GM23248 (cell line): ENCODE results near the gene EGFLAM. TPM values are rescaled to one million over a fixed set of nuclear protein-coding genes. Genes with fewer than 3 reads are reported as not detected.

Source experiments
- DNase-seq: peaks from one replicate; pipeline ENCODE4 v3.0.0-alpha.2; 2015
- H2AFZ ChIP-seq: fragments of 200-600 bp; sonication (generic); 2 replicates; pipeline ENCODE4 v1.6.1; 2016; ENCODE audit warnings: antibody characterized with exemption
- H3F3A ChIP-seq: fragments of 200-600 bp; sonication (generic); 2 replicates; pipeline ENCODE4 v1.6.1; 2016; ENCODE audit warnings: mild to moderate bottlenecking, antibody characterized with exemption, mixed run types; ENCODE audit not compliant: insufficient read depth
- H3K27ac ChIP-seq: fragments of 200-600 bp; sonication (generic); 2 replicates; pipeline ENCODE4 v1.5.1; 2016; ENCODE audit warnings: mild to moderate bottlenecking
- H3K27me3 ChIP-seq: fragments of 200-600 bp; sonication (generic); replicated peaks from 2 replicates; pipeline ENCODE4 v1.6.1; 2016; ENCODE audit warnings: mild to moderate bottlenecking; ENCODE audit not compliant: insufficient read depth
- H3K36me3 ChIP-seq: fragments of 200-600 bp; sonication (generic); 2 replicates; pipeline ENCODE4 v1.6.1; 2016; ENCODE audit warnings: low read depth, mild to moderate bottlenecking
- H3K4me1 ChIP-seq: fragments of 200-600 bp; sonication (generic); 2 replicates; pipeline ENCODE4 v1.6.1; 2016; ENCODE audit warnings: mild to moderate bottlenecking; ENCODE audit not compliant: insufficient read depth
- H3K4me2 ChIP-seq: fragments of 200-600 bp; sonication (generic); one replicate; pipeline ENCODE4 v1.6.1; 2016; ENCODE audit warnings: mild to moderate bottlenecking; ENCODE audit not compliant: unreplicated experiment
- H3K4me3 ChIP-seq: fragments of 200-600 bp; sonication (generic); 2 replicates; pipeline ENCODE4 v1.5.1; 2016; ENCODE audit warnings: mild to moderate bottlenecking
- H3K79me2 ChIP-seq: fragments of 200-600 bp; sonication (generic); 2 replicates; pipeline ENCODE4 v1.6.1; 2016; ENCODE audit warnings: mild to moderate bottlenecking; ENCODE audit not compliant: insufficient read depth
- H3K9ac ChIP-seq: fragments of 200-600 bp; sonication (generic); 2 replicates; pipeline ENCODE4 v1.6.1; 2016; ENCODE audit warnings: mild to moderate bottlenecking
- H3K9me2 ChIP-seq: fragments of 200-600 bp; sonication (generic); 2 replicates; pipeline ENCODE4 v1.6.1; 2016; ENCODE audit warnings: mixed run types, mild to moderate bottlenecking, moderate library complexity; ENCODE audit not compliant: insufficient read depth
- H3K9me3 ChIP-seq: fragments of 200-600 bp; sonication (generic); one replicate; pipeline ENCODE4 v1.6.1; 2017; ENCODE audit warnings: low read depth
- H4K20me1 ChIP-seq: fragments of 200-600 bp; sonication (generic); 2 replicates; pipeline ENCODE4 v1.6.0; 2016; ENCODE audit not compliant: insufficient read depth
- EZH2 ChIP-seq: fragments of 200-600 bp; sonication (generic); IDR thresholded peaks from 2 replicates; pipeline ENCODE4 v1.6.1; 2018; ENCODE audit warnings: antibody characterized with exemption, mild to moderate bottlenecking; ENCODE audit not compliant: insufficient read depth, poor library complexity, severe bottlenecking
- EZH2phosphoT487 ChIP-seq: fragments of 200-600 bp; sonication (generic); IDR thresholded peaks from 2 replicates; pipeline ENCODE4 v1.6.1; 2018; ENCODE audit warnings: antibody characterized with exemption, moderate library complexity, mild to moderate bottlenecking, low read depth; ENCODE audit not compliant: insufficient read depth
- WGBS, 2 experiments: methylation state at CpG; one replicate each; pipeline ENCODE4 v1.1.6; 2015 to 2017; ENCODE audit warnings: low lambda C conversion rate in 2 of 2, low coverage in 1 of 2; ENCODE audit errors: missing lambda C conversion rate in 2 of 2; 5-methylcytosine and 5-hydroxymethylcytosine counted together
- in situ Hi-C: fragments of 300-500 bp; cut with MboI; formaldehyde crosslinking; loops from 2 replicates; pipeline ENCODE4 v1.15.0; 2020
- polyA plus RNA-seq: library from polyadenylated mRNA; unstranded; fragments of >200 nt; fragmentation: Nextera tagmentation; extraction: Ambion mirVana; gene quantifications from 2 replicates; pipeline ENCODE4 v1.2.1, GENCODE V29; 2016
- total RNA-seq: library from RNA; depleted of rRNA; stranded (reverse); fragments of >200 nt; shearing (Covaris generic); gene quantifications from 2 replicates; pipeline ENCODE4 v1.2.3, GENCODE V29; 2014

EGFLAM gene
- total and polyA plus RNA-seq, 2 experiments from 2014 or later: not detected

DNA sequence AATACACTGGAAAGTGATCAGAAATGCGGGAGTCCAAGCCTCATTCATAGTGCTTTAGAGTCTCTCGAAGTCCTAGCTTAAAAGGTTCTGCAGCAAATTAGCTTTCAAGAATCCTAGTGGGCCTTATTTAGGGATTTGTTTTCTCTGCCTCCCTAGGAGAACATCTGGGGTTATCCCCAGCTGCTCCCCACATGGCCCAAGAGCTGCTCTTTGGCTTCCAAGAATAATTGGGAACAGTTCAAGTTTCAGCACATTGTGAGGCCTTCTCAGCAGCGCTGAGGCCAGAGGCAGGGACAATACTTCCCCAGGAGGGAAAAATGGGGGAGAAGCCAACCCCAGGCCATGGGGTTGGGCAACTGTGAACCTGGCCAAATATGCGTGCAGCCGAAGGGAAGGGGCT lies 189.4 kb downstream of the EGFLAM start:
- WGBS, 2 experiments: 69 to 75% methylated on average over 5 of the region's 5 CpGs
- TF ChIP-seq EZH2 (no peak), EZH2phosphoT487 (no peak)
- Histone ChIP-seq H3K9ac (no peak overlapping the region), H3K36me3 (no peaks in the 10 kb centered on the region), H3K79me2 (no peaks in the 10 kb centered on the region), H3K9me3 (no peaks in the 10 kb centered on the region), H3K27me3 (0 out of 2 replicates have a peak, but pooled peaks cover 4% of the 10 kb centered on the region), H4K20me1 (no peaks in the 10 kb centered on the region), H3K4me1 (no peaks in the 10 kb centered on the region), H3K4me3 (no peak overlapping the region), H3K4me2 (no peak overlapping the region), H3K27ac (no peak overlapping the region), H3K9me2 (no peaks in the 10 kb centered on the region), H3F3A (no peaks in the 10 kb centered on the region), H2AFZ (no peak overlapping the region)
- in situ Hi-C loops: no loop called here
- no peak for DNase-seq

DNA sequence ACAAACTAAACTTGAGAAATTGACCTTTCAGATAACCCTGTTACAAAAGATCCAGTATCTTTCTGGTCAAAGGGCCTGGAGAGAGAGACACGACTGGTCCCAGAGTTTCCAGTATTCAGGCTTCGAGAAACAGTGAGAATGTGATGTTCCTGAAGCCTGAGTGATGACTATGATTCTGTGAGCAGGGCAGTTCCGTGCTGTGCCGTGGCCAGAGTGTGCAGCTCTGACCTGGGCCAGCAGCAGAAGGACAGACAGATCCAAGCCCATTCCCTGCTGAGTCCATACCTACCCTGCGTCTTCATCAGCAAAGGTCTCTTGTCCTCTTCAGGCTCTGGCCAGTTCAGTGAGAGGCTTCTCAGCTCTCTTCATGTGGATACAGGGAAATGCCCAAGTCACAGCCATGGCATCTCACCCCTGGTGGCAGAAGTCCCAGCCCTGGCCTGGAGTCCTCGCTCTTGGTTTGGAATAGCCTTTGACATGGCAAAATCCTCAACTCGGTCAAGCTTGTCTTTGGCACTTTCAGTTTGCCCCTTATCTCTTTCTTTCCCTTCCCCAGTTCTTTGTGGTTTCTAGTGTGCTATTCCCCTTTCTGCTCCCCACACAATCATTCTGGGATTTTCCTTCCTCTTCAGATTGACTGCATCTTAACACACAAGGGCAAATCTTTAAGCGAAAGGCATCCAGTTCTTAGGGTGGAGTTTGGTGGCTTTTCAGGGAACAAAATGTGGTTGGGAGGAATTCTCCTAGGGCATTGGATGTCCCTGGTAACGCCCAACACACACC lies 190.4 kb downstream of the EGFLAM start:
- 0 out of 2 replicates have a peak, but pooled peaks cover 4% of the 10 kb centered on the region for H3K27me3 ChIP-seq
- H3K4me1 ChIP-seq: no peaks in the 10 kb centered on the region
- no peak overlapping the region for H3K27ac ChIP-seq
- H3K79me2 ChIP-seq: no peaks in the 10 kb centered on the region
- WGBS, 2 experiments: 71 to 72% methylated on average over 9 of the region's 9 CpGs
- no peaks in the 10 kb centered on the region for H4K20me1 ChIP-seq
- H3K4me3 ChIP-seq: no peak overlapping the region
- H3K9ac ChIP-seq: no peak overlapping the region
- H3K9me3 ChIP-seq: no peaks in the 10 kb centered on the region
- no peak overlapping the region for H3K4me2 ChIP-seq
- DNase-seq: no peak
- no peaks in the 10 kb centered on the region for H3F3A ChIP-seq
- no peak for TF ChIP-seq EZH2phosphoT487
- TF ChIP-seq EZH2: no peak
- in situ Hi-C loops: no loop called here
- H3K9me2 ChIP-seq: no peaks in the 10 kb centered on the region
- H2AFZ ChIP-seq: no peak overlapping the region
- no peaks in the 10 kb centered on the region for H3K36me3 ChIP-seq

DNA sequence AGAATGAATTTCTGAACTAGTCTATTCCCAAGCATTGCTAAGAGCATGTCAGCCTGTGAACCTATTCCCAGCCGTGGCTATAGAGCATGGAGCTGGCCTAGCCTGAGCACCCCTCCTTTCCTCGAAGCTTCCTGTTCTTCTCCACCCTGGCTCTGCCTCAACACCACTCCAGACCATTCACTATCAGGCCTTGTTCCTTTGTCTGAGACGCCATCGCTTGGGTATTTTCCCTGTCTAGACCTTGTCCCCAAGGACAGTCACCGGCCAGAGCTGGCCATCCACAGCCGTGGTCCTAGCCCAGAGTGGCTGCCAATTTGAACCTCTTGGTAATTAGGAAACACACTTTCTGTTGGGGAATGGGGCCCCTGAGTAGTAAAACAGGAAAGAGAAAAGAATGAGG lies 192.3 kb downstream of the EGFLAM start:
- Histone ChIP-seq H2AFZ (no peak overlapping the region), H3K9me2 (no peaks in the 10 kb centered on the region), H3K36me3 (no peaks in the 10 kb centered on the region), H3K9ac (no peak overlapping the region), H3K79me2 (no peaks in the 10 kb centered on the region), H4K20me1 (no peaks in the 10 kb centered on the region), H3K27me3 (0 out of 2 replicates have a peak, but pooled peaks cover 4% of the 10 kb centered on the region), H3K27ac (no peak overlapping the region), H3K4me3 (no peak overlapping the region), H3K4me2 (no peak overlapping the region), H3K4me1 (no peaks in the 10 kb centered on the region), H3F3A (no peaks in the 10 kb centered on the region), H3K9me3 (no peaks in the 10 kb centered on the region)
- TF ChIP-seq EZH2 (no peak), EZH2phosphoT487 (no peak)
- in situ Hi-C loops: no loop called here
- DNase-seq: no peak
- WGBS, 2 experiments: 24 to 28% methylated on average over 6 of the region's 6 CpGs

DNA sequence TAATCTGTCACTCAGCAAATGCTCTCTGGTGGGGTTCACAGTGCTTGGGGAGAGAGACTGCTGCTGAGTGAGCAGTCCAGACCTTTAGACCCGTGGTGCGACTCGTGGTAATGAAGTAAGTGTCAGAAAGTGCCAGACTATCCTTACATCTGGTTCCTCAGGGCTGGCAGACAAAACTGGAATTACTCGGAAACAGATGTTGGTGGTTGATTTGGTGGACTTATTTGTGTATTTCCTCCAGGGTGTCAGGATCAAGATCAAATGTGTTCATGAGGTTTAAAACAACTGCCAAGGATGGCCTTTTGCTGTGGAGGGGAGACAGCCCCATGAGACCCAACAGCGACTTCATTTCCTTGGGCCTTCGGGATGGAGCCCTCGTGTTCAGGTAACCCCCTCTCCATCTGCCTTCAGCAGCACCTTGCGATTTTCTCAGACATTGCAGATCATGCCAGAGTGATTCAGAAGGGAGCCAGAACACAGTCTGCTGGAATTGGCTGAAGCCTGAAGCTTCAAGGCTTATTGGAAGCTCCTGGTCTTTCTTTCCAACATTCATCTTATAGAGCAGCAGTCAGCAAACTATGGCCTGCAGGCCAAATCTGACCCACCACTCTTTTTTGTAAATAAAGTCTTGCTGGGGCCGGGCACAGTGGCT lies 192.8 kb downstream of the EGFLAM start:
- H3K79me2 ChIP-seq: no peaks in the 10 kb centered on the region
- no peaks in the 10 kb centered on the region for H3K9me3 ChIP-seq
- no peaks in the 10 kb centered on the region for H3K9me2 ChIP-seq
- H3F3A ChIP-seq: no peaks in the 10 kb centered on the region
- 24 to 25% methylated on average over 9 of the region's 9 CpGs for WGBS, 2 experiments
- H3K36me3 ChIP-seq: no peaks in the 10 kb centered on the region
- peak; percentile 65 for DNase-seq
- H3K27me3 ChIP-seq: 0 out of 2 replicates have a peak, but pooled peaks cover 4% of the 10 kb centered on the region
- no peak overlapping the region for H2AFZ ChIP-seq
- no peaks in the 10 kb centered on the region for H4K20me1 ChIP-seq
- H3K9ac ChIP-seq: no peak overlapping the region
- no peak overlapping the region for H3K4me2 ChIP-seq
- TF ChIP-seq EZH2 (no peak), EZH2phosphoT487 (no peak)
- in situ Hi-C loops: no loop called here
- no peak overlapping the region for H3K4me3 ChIP-seq
- no peak overlapping the region for H3K27ac ChIP-seq
- H3K4me1 ChIP-seq: no peaks in the 10 kb centered on the region
